Cardiac atrium fibroblast (primary cell): Measurements from ENCODE around the gene UQCRH. TPM values are rescaled to one million over a fixed set of nuclear protein-coding genes. Genes with fewer than 3 reads are reported as not detected.

Experiments
- total RNA-seq: library from RNA; depleted of rRNA; stranded (reverse); fragments of >200 nt; gene quantifications from 2 replicates; pipeline ENCODE4 v1.2.3, GENCODE V29; 2015

The UQCRH gene
- total RNA-seq = 494 and 497 TPM in 2 replicates

DNA sequence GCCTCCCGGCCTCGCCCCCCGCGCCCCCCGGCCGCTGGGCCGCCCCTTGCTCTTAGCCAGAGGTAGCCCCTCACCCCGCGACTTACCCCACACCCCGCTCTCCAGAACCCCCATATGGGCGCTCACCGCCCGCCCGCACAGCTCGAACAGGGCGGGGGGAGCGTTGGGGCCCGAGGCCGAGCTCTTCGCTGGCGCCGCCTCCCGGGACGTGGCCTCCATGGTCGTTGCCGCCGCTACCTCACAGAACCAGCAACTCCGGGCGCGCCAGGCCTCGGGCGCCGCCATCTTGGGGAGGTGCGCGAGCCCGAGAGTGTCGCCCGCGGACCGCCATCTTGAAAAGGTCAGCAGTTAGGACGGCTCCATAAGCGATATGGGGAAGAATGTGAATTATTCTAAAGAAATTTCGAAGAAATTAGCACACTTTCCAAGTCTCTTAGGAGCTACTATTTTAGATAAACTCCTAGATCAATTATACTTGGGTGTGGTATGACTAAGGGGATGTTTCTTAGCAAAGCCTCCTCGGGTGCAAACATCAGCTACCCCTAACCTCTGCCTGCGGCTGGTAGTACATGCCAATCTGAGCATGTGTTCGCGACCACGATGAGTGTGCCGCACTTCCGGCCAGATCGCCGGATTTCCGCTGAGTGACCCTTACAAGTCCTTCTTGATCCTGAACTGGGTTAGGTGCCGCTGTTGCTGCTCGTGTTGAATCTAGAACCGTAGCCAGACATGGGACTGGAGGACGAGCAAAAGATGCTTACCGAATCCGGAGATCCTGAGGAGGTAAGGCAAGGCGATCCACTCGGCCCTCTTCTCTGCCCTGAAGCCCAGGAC lies at the start of gene UQCRH, which contains the start of gene LRRC41:
UQCRH (plus strand) TSS at position 661 of the 834 bp plus-strand sequence; CDS start at position 730, 69 bp downstream.
LRRC41 (minus strand) TSS at position 579 of the 834 bp plus-strand sequence; CDS start at position 285, 294 bp downstream.

DNA sequence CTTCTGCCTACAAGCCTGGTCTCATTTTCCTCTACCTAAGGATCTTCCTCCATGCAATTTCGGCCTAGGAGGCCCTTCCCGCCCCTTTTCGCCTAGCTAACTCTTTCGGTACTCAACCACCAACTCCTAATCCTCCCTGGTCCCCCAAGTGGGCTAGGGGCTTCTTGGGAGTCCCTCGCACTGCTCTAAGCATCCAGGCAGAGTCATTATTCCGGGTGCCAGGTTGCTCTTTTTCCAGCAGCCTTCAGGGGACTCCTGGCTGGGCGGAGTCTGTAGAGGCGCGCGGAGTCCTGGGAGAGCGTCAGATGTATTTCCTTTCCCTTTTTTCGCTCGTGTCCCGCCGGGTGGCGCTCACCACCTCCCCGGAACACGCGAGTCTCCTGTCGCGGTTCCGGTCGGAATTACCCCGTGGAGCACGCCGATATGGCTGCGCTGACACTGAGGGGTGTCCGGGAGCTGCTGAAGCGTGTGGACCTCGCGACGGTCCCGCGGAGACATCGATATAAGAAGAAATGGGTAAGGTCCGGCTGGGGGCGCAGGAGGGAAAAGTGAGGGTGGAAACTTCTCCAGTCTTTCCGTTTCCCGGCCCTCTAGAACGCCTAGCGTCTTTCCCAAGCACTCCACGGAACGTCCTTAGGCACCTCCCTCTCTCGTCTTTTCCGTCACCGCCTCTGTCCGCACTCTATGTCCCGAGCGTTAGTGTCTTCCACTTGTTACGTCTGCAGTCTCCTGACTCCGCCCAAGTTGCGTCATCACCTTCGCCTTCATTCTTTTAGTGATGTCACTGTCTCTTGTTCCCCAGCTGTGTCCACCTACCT lies 37.1 kb downstream of the UQCRH start, which contains the start of gene NSUN4:
NSUN4 (plus strand) TSS at position 404 of the 818 bp plus-strand sequence; CDS start at position 424, 20 bp downstream.

Other genes starting within 250 kb of the UQCRH start
- gene PIK3R3, start 171.1 kb upstream of the UQCRH start, total RNA-seq = 0.18 and 1.8 TPM in 2 replicates
- 0.49 TPM in 1 of 2 replicates, not detected in the other for gene TSPAN1, start 128.6 kb upstream of the UQCRH start, total RNA-seq
- not detected in 2 replicates for gene P3R3URF, start 127.2 kb upstream of the UQCRH start, total RNA-seq
- gene POMGNT1, start 105.3 kb upstream of the UQCRH start, total RNA-seq = 37.2 and 42.8 TPM in 2 replicates
- 1.1 and 2.9 TPM in 2 replicates for gene LURAP1, start 100.4 kb upstream of the UQCRH start, total RNA-seq
- 4.9 and 5.7 TPM in 2 replicates for gene RAD54L, start 55.9 kb upstream of the UQCRH start, total RNA-seq
- 95.3 and 121 TPM in 2 replicates for gene LRRC41, start 82 bp upstream of the UQCRH start, total RNA-seq
- 9.1 and 11.4 TPM in 2 replicates for gene NSUN4, start 37.1 kb downstream of the UQCRH start, total RNA-seq
- 0.54 and 3.4 TPM in 2 replicates for gene FAAH, start 90.6 kb downstream of the UQCRH start, total RNA-seq
- gene DMBX1, start 186.1 kb downstream of the UQCRH start, total RNA-seq = not detected in 2 replicates
- gene KNCN, start 247.9 kb downstream of the UQCRH start, total RNA-seq = not detected in 2 replicates